CD4-positive, alpha-beta T cell treated with Interleukin-1 beta for 1 hour (primary cell): ENCODE data around the gene TJP1.
A peak's percentile ranks its signal among the peaks of the same experiment; 100 is the strongest.
"Not testable (repeated sequence)": the region's sequence is repeated elsewhere in the genome, so short reads cannot be mapped to it uniquely, and the experiment has no call there.

Source experiments
- DNase-seq, 2 donors: peaks; one replicate each; pipeline ENCODE4 v3.0.0-alpha.2; 2020 to 2022

TJP1 gene

DNA sequence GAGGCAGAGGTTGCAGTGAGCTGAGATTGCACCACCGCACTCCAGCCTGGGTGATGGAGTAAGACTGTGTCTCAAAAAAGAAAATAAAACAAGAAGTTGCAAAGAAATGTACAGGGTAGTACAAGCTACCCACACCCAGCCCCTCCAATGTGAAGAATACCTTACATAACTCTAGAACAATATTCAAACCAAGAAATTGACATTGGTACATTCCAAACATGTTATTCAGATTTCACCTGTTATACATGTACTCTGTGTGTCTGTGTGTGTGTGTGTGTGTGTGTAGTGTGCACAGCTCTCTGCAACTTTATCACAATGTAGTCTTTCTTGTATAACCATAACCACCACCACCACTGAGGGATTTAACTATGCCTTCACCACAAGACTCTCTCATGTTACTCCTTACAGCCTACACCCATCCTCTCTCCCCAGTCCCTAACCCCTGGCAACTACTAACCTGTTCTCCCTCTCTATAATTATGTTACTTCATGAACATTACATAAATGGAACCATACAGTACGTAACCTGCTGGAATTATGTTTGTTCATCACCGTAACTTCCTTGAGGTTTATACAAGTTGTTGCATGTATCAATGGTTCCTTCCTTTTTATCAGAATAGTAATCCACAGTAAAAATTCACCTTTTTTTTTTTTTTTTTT, 16.2 kb upstream of the TJP1 start:
- DNase-seq = no peak

DNA sequence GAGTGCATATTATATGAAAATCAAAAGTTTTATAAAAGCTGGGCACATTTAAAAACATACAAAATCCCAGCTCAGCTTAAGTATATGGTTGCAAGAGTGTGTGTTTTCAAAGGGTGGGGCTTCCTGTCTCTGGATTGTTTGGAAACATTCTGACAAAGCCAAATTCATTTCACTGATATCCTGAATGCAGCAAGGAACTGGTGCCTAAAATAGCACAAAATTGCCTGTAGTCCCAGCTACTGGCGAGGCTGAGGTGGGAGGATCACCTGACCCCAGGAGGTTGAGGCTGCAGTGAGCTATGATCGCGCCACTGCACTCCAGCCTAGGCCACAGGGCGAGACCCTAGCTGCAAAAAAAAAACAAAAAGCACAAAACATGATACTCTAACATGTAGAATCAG, 13.0 kb upstream of the TJP1 start:
- no peak for DNase-seq

DNA sequence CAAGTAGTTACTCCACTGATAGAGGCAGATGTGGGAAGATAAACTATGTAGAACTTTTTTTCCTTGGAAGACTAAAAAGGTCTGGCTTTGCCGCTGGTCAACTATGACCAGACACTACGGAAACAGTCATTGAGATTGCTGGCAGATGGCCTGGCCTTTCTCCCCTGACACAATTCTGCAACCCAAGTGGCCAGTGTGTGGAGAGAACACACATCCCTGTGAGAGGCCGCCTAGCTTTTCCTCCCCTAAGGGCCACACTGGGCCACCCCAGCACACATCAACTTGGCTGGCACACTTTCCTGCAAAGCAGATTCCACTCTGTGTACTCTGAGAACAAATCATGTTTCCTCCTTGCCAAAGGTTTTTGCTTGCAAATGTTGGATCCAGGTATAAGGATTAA, 10.4 kb upstream of the TJP1 start:
- DNase-seq = no peak

DNA sequence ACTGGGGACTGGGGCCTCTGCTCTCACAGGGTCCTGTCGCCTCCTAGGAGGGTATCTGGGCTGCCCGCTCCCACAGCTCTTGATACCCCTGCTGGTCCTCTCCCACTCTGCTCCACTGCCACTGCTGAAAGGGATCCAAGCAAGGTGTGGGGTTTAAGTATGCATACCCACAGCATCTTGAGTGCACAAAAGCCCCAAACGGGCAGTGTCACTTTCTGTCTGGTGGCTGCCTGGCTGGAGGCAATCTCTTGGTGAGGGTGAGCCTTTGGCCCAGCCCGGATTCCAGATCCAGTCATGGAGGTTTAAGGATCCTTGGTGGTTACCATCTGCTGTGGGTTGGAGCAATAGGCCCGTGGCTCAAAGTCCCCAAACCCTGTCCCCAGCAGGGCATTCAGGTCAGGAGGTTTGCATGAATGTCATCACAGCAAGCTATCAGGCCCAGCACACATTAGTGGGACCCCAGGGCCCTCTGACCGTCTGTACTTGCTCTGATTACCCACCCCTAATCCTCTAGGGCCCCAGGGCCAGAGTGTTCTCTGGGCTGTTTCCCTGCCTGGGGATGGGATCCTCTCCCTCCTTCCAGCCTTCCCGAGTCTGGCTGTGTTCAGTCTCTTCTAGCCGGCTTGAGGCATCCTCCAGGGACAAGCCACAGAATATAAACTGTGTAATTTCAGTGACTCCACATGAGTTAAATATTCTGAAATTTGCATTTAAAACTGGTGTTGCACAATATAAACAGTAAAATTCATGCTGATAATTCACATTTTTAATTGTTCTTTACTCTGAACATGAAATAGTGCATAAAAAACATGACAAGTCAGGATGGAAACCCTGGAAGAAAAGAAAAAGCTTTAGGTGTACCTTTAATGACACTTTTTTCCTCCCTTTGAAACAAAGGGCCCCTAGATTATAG, 4.9 kb upstream of the TJP1 start:
- no peak for DNase-seq

DNA sequence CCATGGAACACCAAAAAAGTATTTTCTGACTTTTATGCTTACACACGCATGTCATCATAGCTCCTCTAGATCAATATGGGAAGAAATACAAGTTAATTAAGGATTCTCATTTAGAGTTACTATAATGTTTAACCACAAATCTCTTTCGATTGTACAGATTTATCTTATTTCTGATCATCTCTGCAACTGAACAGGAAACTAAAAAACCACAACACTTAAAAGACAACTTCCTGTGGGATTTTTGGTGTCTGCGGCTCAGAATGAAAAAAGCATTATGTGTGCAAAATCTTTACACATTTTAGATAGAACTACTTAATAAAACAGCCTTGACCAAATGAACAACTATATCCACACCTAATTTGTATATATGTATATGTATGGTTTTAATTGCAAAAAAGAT, 3.0 kb upstream of the TJP1 start:
- DNase-seq = peak in 1 of 2 donors; percentile 43

DNA sequence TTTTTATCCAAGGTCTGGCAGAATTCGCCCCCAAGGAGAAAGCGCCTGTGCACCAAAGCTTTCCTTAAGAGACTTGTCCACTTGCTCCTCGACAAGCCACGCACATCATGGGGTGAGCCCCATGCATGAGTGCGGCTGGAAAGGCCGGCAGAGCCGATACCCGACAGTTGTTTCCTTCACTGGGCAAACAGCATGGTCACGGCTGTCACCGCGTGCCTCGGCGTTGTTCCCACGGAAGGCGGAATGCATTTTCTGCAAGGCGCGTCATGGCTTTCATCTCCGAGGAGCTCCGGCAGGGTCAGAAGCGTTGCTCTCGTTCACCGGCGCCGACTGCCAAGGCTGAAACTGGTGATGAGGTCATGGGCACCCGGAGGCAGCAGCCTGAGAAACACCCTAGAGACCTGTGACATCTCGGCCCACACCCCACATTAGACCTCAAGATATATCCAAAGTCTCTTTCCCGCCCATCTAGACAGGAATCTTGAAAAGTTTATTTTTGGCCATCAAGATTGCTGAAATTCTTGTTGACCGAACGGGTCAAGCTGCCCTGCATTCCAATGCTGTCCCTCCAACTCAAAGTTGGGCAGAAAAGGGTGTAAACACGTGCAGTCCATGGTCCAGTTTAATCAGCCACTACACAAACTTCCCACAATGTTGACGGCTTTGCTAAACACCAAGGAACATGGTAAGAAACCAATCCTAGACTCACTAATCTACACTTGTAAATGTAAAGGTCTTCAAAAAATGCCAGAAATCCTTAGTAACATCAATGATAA, 604 bp upstream of the TJP1 start:
- DNase-seq = no peak

DNA sequence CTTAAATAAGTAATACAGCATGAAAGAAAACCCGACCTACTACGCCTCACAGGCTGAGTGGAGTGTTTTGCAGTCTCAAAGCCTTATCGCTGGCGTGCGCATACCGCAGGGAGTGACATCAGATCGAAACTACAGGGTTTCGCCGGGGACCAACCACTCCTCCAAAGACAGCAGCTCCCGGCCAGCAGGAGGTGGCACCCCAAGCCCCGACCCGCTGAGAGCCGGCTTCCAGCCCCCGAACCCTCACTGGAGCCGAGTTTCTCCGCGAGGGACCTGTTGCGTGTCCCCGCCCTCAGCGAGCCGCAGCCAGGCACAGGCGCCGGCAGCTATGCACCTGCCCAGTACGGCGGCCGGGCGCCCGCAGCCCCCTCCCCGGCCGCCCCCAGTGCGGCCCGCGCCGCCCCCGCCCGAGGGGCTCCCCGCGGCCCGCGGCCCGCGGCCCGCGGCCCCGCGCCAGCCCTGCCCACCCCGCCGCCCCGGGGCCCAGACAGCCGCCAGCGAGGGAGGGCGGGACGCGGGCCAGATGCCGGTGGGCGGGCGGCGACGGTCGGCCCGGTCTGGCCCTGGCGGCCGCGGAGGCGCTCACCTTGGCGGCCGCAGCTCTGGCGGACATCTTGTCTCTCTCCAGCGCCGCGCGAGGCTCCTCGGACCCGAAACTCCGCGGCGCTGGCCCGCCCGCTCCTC, 710 bp downstream of the TJP1 start:
- DNase-seq = peak in 1 of 2 donors; percentile 6

DNA sequence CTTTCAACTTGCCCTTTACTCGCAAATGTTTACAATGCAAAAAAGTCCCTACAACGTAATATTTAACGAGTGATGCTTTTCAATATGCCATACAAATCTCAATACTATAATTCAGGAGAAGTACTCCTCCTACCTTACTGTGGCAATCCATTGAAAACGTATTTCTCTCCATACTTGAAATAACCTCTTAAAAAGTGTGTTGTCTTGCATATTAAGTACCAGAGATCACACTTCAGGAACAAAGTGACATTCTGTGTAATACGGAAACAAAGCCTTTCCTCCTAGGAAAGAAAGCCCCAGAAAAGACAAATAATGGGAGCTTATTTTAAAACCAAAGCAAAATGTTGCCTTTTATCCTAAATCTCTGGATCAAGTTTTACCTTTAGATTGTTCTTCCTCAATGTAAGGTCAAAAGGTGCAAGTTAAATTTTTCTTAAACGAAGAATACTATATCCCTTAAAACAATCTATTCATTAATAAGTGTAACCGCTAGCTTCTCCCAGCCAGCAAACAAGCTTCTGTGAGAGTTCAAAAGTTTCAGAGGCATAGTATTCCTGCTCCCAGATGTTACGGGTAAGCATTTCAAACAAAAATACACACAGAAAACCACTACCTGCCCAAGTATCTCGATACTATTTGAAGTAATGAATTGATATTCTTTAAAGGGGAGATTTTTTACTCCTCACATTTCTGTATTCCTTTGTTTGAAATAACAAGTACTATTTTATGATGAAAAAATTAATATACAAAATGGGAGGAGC, 1.7 kb downstream of the TJP1 start:
- no peak for DNase-seq

DNA sequence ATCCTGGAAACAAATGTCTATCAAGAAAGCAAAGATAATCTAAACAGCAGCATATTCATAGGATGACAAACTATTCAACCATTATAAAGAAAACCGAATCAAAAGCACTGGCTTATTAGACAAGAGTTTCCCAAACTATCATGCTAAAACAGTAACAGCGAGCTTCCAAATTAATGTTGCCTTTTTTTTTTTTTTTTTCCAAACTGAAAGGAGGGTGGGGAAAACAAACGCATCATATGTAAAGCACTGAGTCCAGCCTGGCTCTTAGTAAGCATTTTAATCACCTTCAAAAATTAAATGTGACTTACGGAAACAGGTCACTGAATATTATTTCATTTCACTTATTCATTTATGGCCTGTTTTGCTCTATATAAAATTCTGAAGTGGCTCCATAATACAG, 2.3 kb downstream of the TJP1 start:
- no peak for DNase-seq

DNA sequence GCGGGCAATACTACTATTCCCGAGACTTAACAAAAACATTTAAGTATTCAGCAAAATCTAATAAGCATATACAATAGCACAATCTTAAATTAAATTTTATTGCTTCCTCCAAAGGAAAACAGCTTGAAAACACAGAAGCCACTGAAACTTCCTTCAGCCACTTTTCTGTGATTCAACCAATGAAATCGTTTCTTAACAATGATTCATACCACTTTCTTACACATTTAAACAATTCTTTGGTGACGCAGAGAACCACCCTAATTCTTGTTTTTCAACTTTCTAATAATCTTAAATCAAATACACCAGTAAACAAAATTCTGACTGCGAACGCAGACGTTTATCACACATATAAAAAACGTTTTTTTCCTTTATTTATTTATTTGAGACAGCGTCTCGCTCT, 4.1 kb downstream of the TJP1 start:
- no peak for DNase-seq

DNA sequence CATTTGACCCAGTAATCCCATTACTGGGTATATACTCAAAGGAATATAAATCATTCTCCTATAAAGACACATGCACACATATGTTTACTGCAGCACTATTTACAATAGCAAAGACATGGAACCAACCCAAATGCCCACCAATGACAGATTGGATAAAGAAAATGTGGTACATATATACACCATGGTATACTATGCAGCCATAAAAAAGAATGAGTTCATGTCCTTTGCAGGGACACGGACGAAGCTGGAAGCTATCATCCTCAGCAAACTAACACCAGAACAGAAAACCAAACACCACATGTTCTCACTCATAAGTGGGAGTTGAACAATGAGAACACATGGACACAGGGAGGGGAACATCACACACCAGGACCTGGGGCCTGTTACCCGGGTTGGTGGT, 4.8 kb downstream of the TJP1 start:
- DNase-seq = not testable (repeated sequence)

DNA sequence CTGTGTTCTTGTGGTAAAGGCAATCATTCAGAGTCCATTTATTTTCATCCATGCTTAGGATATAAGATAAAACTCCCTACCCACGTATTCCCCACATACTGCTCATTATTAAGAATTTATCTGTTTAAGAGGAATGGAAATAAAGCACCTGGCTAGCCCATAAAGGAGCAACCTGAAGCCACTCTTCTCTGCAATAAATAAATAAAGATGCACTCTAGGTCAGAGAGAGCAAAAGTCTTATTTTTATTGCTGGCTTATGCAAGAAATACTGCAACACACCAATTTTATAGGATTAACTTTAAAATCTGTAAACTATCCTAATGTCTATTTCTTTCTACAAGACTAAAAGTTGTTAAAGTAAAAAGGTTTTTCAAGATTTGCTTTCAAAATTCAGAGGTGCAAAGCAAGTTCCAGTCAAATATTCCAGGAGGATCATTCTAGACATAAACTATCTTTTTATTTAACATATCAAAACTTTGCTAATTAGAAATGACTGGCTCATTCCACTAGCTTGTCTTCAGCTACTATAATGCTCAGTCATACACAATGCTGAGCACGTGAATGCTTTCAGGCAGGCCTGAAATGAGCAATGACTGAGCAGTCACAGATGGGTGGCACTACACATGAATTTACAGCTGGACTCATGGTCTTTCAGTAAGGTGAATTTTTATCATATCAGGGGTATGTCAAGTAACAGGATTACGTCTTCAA, 7.1 kb downstream of the TJP1 start:
- no peak for DNase-seq

DNA sequence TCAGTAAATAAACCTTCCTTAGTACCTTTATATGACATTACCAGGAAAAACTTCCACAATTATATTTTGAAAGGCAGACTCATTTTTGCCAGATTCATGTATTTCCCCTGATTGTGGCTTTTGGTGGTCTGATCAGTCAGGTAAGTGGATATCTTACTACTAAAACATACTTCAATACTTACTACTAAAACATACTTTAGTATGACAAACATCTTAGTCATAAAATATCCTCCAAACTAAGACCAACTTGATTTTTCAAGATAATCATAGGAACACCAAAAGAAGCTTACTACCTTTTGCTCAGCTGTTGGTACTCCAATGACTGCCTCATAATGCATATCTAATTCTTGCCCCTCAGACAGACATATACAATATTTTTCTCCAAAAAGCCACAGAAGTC, 9.3 kb downstream of the TJP1 start:
- DNase-seq = no peak

DNA sequence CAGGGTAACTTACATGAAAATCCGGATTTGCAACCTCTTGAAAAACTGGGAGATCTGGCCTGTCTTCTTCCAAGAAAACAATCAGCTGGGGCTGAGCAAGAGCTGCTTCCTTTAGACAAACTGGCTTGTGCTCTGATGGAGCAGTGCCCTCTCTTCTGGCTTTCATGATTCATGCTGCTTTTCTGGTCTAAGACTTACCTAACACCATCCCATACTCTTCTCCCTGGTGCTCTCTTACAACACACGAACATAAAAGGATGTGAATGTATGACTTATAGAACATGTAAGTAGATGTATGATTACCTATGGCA, 9.9 kb downstream of the TJP1 start:
- no peak for DNase-seq

DNA sequence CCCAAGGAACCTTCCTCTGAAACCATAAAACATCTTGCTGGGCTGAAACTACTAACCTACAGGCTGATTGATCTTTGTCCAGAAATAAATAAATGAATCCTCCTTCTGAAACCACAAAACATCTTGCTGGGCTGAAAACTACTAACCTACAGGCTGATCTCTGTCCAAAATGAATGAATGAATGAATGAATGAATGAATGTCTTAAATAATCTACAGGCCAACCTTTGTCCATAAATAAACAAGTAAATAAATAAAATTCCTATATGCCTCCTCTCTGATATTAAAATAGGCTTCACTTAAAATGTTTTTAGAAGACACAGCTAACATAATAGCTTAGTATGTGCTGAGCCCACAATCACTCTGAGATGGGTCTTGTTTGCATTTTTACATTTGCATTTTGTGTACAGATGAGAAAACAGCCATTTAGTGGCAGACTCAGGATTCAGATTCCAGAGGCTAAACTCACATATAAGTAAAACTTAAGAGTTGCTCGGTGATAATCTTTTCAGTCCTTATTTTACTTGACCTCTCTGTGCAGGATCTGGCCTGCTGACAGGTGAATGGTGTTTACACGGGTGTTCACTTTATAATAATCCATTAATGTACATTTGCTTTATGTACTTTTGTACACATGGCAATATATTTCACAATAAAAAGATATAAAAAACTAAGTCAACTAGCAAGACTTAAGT, 10.4 kb downstream of the TJP1 start:
- DNase-seq = no peak

DNA sequence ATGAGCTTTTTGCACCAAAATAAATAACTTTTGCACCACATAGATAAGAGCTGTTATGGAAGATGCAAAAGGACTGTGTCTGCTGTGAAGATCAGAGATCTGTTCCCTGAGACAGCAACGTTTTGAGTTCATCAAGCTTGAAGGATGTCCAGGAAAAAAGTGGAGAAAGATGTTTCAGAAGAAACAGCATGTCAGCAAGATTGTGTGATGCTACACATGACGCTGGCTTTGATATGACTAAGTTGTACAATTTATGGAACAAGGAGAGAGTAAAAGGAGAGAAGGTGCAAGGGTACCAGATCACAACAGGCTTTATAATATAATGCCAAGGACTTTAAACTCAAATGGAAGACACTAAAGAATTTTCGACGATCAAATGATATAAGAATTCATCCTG, 16.6 kb downstream of the TJP1 start:
- no peak for DNase-seq

DNA sequence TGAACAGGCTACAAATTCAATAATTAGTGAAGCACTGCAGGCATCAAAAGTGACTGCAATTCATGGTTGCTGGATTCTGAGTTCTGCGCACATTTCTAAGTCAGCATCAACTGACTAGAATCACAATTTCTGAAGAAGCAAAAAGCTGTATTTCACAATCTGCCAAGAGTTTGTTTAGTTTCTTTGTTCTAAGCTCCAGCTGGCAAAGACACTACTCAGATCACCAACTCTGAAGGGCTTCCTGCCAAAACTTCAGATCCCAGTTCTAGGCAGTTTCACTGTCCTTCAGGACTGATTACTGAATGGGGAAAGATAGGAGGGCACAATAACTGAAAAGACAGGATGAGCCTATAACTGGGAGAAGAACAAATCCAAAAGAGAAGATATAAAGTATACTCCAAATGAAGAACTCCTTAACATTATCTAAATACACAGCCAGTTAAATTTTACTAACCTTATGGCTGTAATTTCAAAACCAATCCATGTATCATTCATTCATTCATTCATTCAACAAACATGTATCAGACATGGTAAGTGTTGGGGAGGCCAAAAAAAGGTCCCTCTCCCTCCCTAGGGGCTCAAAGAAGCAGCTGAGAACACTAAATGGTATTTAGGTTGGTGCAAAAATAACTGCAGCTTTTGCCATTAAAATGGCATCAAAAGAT, 17.1 kb downstream of the TJP1 start:
- no peak for DNase-seq

DNA sequence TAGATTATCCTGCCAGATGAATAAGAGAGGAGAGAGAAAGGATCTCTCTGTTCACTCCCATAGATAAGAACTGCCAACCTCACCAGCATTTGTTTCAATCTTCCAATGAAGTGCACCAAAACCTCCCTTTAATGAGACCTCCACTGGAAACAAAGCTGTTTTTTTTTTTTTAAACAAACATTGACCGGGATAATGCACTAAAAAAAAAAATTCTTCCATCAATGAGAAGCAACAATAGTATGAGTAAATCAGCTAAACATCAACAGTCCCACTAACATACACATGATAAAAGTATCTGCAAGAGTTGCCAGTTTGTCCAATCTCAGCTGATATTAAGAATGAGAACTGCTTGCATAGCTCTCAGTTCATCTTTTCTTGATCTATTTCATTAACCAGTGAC, 19.9 kb downstream of the TJP1 start:
- no peak for DNase-seq

DNA sequence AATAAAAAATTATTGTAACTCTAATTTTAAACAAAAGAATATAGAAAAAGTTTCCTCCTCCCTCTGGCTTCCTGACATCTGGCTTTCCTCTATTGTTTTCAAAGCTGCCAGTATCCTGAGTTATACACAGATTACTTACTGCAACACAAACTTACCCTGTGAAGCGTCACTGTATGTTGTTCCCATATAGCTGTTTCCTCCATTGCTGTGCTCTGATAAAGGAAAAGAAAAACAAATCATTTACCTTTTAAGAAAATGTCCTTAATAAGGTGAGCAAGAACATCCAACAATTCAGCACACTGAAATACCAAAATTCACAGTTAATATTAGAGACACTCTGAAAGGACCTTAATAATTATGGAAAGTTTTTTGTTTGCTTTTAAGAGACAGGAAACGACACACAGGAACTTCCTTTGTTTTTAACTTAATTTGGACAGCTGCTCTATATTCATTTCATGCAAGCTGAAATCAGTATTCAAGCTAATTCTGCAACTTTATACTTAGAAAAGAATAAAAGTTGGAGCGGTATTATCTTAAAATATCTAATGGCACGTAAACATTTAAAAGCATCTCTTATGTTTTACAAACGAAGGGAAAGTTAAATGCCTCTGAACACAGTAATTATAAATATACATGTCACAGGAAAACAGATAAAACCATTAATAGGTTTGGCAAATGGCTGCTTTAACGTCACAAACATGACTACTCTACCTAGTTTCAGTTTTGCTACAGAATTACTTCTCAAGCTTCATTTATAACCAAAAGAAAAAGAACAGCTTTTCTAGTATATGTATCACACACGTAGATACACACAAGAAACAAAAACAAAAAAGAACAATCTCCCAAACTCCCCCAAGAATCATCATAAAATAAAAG, 21.5 kb downstream of the TJP1 start:
- DNase-seq = no peak

DNA sequence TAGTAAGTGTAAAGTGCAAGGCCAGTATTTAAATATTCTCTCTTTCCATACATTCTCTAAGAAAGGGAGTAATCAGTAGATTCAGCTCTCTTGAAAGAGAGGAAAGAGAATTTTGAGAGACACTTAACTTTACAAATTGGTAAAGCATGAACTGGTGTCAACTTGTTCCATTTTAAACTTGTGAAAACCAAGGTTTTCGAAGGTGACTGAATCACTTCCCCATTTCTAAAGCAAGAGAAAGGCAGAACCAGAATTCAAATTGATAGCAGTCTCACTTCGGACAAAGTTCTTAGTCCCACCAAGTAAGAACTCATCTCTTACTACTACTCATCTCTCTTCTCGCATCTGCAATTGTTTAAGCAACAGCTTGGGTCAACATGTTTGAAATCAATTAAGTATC, 22.4 kb downstream of the TJP1 start:
- DNase-seq = no peak
